Neural cell (in vitro differentiated cells): ENCODE data around the gene BUD31. TPM values are rescaled to one million over a fixed set of nuclear protein-coding genes. Genes with fewer than 3 reads are reported as not detected.

ENCODE experiments used
- H2AFZ ChIP-seq: fragments of 200-600, 300-800 bp; sonication (generic), shearing (Covaris generic); 2 replicates; pipeline ENCODE4 v1.6.0; 2014; ENCODE audit warnings: low read depth, mild to moderate bottlenecking, antibody characterized with exemption, low read length, moderate library complexity
- H3F3A ChIP-seq: fragments of 200-600 bp; shearing (Covaris generic); 2 replicates; pipeline ENCODE4 v1.6.1; 2016; ENCODE audit warnings: mild to moderate bottlenecking, moderate library complexity, mixed read lengths, antibody characterized with exemption, low read length; ENCODE audit not compliant: insufficient read depth, poor library complexity, severe bottlenecking
- H3K27ac ChIP-seq: fragments of 200-600, 300-800 bp; sonication (generic), shearing (Covaris generic); 2 replicates; pipeline ENCODE4 v1.5.1; 2014; ENCODE audit warnings: mild to moderate bottlenecking, low read length, moderate library complexity
- H3K27me3 ChIP-seq: fragments of 300-800, 200-600 bp; sonication (generic), shearing (Covaris generic); 2 replicates; pipeline ENCODE4 v1.6.0; 2014; ENCODE audit warnings: mild to moderate bottlenecking, low read depth, low read length, moderate library complexity; ENCODE audit not compliant: insufficient read depth
- H3K36me3 ChIP-seq: fragments of 300-800, 200-600 bp; sonication (generic), shearing (Covaris generic); 2 replicates; pipeline ENCODE4 v1.5.1; 2014; ENCODE audit warnings: mild to moderate bottlenecking, antibody characterized with exemption, low read length, moderate library complexity; ENCODE audit not compliant: insufficient read depth
- H3K4me2 ChIP-seq: fragments of 300-800, 200-600 bp; sonication (generic), shearing (Covaris generic); 2 replicates; pipeline ENCODE4 v1.6.0; 2014; ENCODE audit warnings: mild to moderate bottlenecking, low read length
- H3K4me3 ChIP-seq: fragments of 300-800, 200-600 bp; sonication (generic), shearing (Covaris generic); 2 replicates; pipeline ENCODE4 v1.5.1; 2014; ENCODE audit warnings: mild to moderate bottlenecking, low read length, moderate library complexity
- H3K79me2 ChIP-seq: fragments of 200-600 bp; shearing (Covaris generic); replicated peaks from 2 replicates; pipeline ENCODE4 v1.6.0; 2014; ENCODE audit warnings: mild to moderate bottlenecking, low read length, moderate library complexity; ENCODE audit not compliant: insufficient read depth
- H3K9ac ChIP-seq: fragments of 300-800, 200-600 bp; sonication (generic), shearing (Covaris generic); 2 replicates; pipeline ENCODE4 v1.6.1; 2016; ENCODE audit warnings: mild to moderate bottlenecking, low read length, mixed read lengths
- H3K9me2 ChIP-seq: fragments of 200-600 bp; shearing (Covaris generic); 2 replicates; pipeline ENCODE4 v1.6.1; 2016; ENCODE audit warnings: mild to moderate bottlenecking, low read length, mixed read lengths; ENCODE audit not compliant: insufficient read depth
- H3K9me3 ChIP-seq: fragments of 200-600, 300-800 bp; sonication (generic), shearing (Covaris generic); 2 replicates; pipeline ENCODE4 v1.6.1; 2016; ENCODE audit warnings: mild to moderate bottlenecking, mixed run types, low read length, moderate library complexity, mixed read lengths
- H4K20me1 ChIP-seq: fragments of 200-600 bp; shearing (Covaris generic); 2 replicates; pipeline ENCODE4 v1.6.1; 2016; ENCODE audit warnings: mild to moderate bottlenecking, mixed run types; ENCODE audit not compliant: insufficient read depth
- EP300 ChIP-seq: fragments of 450-650 bp; conservative IDR thresholded peaks from 2 replicates; pipeline ENCODE4 v1.6.1; 2014; ENCODE audit warnings: antibody characterized with exemption, mild to moderate bottlenecking, moderate library complexity; ENCODE audit not compliant: poor library complexity, severe bottlenecking
- EZH2 ChIP-seq: fragments of 200-600, 300-800 bp; shearing (Covaris generic), sonication (generic); IDR thresholded peaks from 2 replicates; pipeline ENCODE4 v1.6.1; 2014; ENCODE audit warnings: antibody characterized with exemption, low read length, borderline replicate concordance, mild to moderate bottlenecking; ENCODE audit not compliant: insufficient read depth, poor library complexity, severe bottlenecking
- MXI1 ChIP-seq: fragments of 450-650 bp; conservative IDR thresholded peaks from 2 replicates; pipeline ENCODE4 v1.6.1; 2014; ENCODE audit warnings: antibody characterized with exemption, mild to moderate bottlenecking; ENCODE audit not compliant: poor library complexity, severe bottlenecking
- POLR2AphosphoS5 ChIP-seq: IDR thresholded peaks from 2 replicates; pipeline ENCODE4 v1.6.1; 2012
- RAD21 ChIP-seq: fragments of 450-650 bp; conservative IDR thresholded peaks from 2 replicates; pipeline ENCODE4 v1.6.1; 2014; ENCODE audit warnings: antibody characterized with exemption, mild to moderate bottlenecking, moderate library complexity
- REST ChIP-seq: IDR thresholded peaks from 2 replicates; pipeline ENCODE4 v1.6.1; 2012; ENCODE audit warnings: borderline replicate concordance
- SMC3 ChIP-seq: fragments of 450-650 bp; conservative IDR thresholded peaks from 2 replicates; pipeline ENCODE4 v1.6.1; 2014; ENCODE audit warnings: antibody characterized with exemption, mild to moderate bottlenecking, moderate library complexity; ENCODE audit not compliant: poor library complexity
- TAF1 ChIP-seq: IDR thresholded peaks from 2 replicates; pipeline ENCODE4 v1.6.1; 2012; ENCODE audit warnings: low read depth
- polyA plus RNA-seq: library from polyadenylated mRNA; depleted of rRNA; stranded (reverse); fragments of >200 nt; gene quantifications from 2 replicates; pipeline ENCODE4 v1.2.3, GENCODE V29; 2014
- TF ChIP-seq, protein P1 (sequence below): fragments of 450-650 bp; IDR thresholded peaks from 2 replicates; pipeline ENCODE4 v1.5.1; 2014; ENCODE audit warnings: antibody characterized with exemption, mild to moderate bottlenecking, moderate library complexity; ENCODE audit not compliant: poor library complexity, severe bottlenecking

BUD31 gene
- polyA plus RNA-seq, 1 donor from 2014 or later: 251 TPM

GRCh38 chr7:99368750-99369389, 39.9 kb upstream of the BUD31 start:
- Histone ChIP-seq H3K36me3 (peaks cover 3% of the 10 kb centered on the region), H3K27ac (no peak overlapping the region), H3K79me2 (no peaks in the 10 kb centered on the region), H3K27me3 (no peaks in the 10 kb centered on the region), H3K9me3 (no peaks in the 10 kb centered on the region), H3F3A (no peaks in the 10 kb centered on the region), H2AFZ (no peak overlapping the region), H3K4me2 (no peak overlapping the region), H3K4me3 (no peak overlapping the region), H4K20me1 (no peaks in the 10 kb centered on the region), H3K9me2 (no peaks in the 10 kb centered on the region), H3K9ac (no peak overlapping the region)
- TF ChIP-seq REST (no peak), MXI1 (no peak), EZH2 (no peak)
- TF ChIP-seq, protein P1, sequence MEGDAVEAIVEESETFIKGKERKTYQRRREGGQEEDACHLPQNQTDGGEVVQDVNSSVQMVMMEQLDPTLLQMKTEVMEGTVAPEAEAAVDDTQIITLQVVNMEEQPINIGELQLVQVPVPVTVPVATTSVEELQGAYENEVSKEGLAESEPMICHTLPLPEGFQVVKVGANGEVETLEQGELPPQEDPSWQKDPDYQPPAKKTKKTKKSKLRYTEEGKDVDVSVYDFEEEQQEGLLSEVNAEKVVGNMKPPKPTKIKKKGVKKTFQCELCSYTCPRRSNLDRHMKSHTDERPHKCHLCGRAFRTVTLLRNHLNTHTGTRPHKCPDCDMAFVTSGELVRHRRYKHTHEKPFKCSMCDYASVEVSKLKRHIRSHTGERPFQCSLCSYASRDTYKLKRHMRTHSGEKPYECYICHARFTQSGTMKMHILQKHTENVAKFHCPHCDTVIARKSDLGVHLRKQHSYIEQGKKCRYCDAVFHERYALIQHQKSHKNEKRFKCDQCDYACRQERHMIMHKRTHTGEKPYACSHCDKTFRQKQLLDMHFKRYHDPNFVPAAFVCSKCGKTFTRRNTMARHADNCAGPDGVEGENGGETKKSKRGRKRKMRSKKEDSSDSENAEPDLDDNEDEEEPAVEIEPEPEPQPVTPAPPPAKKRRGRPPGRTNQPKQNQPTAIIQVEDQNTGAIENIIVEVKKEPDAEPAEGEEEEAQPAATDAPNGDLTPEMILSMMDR: no peak

DNA sequence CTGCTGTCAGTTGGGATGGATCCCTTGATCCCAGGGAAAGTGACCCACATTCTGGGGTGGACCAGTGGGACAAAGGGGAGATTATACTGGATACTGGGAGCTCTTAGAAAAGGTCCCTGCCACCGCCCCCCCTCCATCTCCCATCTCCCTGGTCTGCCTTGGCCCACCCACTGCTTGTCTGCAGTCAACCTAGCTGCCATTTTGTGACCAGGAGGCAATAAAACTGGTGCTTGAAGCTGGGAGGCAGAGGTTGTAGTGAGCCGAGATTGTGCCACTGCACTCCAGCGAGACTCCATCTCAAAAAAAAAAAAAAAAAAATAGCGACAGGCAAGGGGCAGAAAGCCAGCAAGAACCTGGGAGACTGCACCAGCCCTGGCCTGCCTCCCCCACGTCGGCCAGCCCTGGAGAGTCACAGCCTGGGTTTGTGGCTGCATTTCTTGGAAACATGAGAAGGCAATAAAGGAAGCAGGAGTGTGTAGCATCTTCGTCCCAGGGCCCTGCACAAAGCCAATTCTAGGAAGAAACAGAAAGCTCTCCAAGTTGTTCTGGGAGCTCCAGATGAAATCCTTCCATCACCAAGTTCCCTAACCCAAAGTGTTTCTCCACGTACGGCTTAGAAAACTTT, 38.9 kb upstream of the BUD31 start:
- Histone ChIP-seq H3K27ac (no peak overlapping the region), H4K20me1 (no peaks in the 10 kb centered on the region), H3K4me2 (no peak overlapping the region), H3K4me3 (no peak overlapping the region), H3K9me2 (no peaks in the 10 kb centered on the region), H3K9me3 (no peaks in the 10 kb centered on the region), H3K9ac (no peak overlapping the region), H2AFZ (no peak overlapping the region), H3K79me2 (no peaks in the 10 kb centered on the region), H3F3A (no peaks in the 10 kb centered on the region), H3K36me3 (peaks cover 3% of the 10 kb centered on the region), H3K27me3 (peaks cover 4% of the 10 kb centered on the region)
- TF ChIP-seq POLR2AphosphoS5: no peak
- no peak for TF ChIP-seq RAD21
- TF ChIP-seq, protein P1: no peak
- no peak for TF ChIP-seq EZH2
- TF ChIP-seq MXI1: no peak
- TF ChIP-seq SMC3: no peak
- no peak for TF ChIP-seq TAF1
- no peak for TF ChIP-seq EP300
- no peak for TF ChIP-seq REST
